Stimulated activated naive CD4-positive, alpha-beta T cell (primary cell): Measurements from ENCODE around the gene CASK.
"Not testable (repeated sequence)": the region's sequence is repeated elsewhere in the genome, so short reads cannot be mapped to it uniquely, and the experiment has no call there.

Experiments used
- DNase-seq, 6 experiments: peaks; one replicate each; lab custom pipeline; 2025; lab: John Stamatoyannopoulos, UW

The CASK gene

DNA sequence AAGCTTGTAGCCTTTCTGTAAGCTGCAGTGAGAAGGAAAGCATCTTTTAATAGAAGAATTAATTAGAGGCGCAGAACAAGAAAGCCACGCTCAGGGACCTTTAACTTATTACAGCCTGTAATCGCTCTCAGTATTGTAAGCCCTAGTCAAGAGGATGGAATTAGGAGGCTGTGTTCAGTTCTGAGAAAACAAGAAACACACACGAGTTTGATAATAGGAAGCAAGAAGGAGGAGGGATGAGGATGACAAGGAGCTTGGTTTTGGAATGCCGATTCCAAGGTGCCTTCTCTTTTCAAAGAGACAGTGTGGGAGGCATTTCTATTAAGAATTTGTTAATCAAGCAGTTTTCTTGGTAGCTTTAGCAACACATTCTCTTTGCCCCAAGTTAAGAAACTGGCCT lies 406.9 kb downstream of the CASK start:
- no peak for DNase-seq

DNA sequence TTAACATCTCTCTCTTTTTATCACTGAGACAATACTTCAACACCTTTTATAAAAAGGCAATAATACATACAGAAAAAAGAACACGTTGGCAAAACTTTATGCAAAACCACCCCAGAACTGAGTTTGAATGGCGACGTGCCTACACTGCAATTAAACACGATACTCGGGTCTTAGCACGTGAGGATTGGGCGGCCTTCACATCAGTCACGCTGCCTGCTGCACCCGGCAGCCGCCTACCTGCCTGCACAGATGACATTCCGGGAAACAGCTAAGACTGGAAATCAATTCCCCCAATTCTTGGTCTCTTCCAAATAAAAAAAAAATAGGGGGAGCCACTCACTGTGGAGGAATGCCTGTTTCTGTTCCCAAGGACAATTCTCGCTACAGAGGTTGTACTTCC lies 408.0 kb downstream of the CASK start:
- DNase-seq: no peak

DNA sequence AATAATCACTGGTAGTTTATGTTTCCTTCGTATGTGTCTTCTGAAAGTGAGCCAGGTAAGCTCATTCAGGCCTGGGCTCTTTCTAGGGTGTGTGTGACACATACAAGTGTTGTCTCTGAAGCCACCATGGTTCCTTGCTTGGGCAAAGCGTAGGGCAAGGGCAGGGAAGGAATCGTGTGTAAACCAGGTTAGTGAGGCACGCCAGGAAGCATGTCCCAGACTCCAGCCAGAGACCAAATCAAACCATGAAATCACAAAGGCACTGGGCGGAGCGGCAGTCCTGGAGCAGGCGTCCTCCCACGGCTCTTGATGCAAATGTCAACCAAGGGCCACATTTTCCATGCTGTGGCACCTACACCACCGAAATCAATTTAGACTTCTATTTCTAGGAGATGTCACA lies 409.2 kb downstream of the CASK start:
- no peak for DNase-seq

DNA sequence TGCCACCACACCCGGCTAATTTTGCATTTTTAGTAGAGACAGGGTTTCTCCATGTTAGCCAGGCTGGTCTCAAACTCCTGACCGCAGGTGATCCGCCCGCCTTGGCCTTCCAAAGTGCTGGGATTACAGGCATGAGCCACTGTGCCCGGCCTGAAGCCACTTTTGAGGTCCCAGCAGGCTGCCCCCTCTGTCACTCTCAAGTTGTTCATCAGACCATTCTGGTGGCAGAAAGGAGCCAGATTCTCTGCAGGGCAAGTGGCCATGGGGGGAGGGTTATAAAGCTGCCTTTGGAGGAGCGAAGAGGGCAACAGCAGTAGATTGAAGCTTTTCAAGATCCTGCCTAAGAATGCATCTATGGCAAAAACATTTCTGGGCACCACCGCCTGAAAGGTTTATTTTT lies 410.5 kb downstream of the CASK start:
- DNase-seq: not testable (repeated sequence)

DNA sequence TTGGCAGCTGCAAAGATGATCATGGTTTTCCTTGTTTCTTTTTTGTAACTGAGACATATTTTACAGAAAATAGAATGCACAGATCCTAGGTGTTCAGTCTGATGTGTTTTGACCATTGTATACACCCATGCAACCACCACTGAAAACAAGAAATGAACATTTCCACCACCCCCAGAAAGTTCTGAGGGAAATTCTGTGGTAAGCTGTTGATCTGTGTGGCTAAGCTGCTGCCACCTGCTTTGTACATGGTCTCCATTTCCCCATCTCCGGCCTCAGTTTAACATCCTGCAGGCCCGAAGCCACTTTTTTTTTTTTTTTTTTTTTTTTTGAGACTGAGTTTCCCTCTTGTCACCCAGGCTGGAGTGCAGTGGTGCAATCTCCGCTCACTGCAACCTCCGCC lies 411.0 kb downstream of the CASK start:
- no peak for DNase-seq

DNA sequence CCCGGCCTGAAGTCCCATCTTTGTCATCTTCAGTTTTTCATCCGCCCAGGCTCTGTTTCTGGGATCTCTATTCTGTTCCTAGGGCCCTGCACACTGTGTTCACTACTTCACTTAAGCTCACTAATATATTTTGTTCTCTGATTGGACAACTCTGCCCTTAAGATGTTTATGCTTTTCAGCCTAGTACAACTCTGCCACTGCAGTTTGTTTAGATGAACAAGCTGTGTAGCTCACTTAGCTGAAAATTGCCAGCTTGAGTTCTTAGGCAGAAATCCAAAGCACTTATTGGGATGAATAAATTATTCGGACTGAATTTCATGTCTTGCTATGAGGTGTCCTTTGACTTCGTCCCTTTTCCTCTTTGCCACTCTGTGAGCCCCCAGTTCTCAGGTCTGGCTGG lies 415.4 kb downstream of the CASK start:
- no peak for DNase-seq

DNA sequence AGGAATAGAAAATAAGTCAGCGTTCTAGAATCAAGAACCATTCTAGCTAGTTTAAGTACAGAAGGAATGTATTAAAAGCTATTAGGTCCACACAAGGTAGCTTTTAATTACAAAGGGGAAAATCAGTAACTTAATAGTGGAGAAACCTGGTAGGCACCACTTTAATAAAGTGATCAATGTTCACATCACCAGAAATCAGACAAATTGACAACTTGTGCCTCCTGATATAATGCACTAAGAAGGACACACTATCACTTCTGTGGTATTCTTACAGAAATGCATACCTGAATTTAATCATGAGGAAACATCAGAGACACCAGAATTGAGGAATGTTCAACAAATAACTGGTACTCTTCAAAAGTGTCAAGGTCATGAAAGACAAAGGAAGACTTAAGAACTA lies 421.4 kb downstream of the CASK start:
- no peak for DNase-seq

DNA sequence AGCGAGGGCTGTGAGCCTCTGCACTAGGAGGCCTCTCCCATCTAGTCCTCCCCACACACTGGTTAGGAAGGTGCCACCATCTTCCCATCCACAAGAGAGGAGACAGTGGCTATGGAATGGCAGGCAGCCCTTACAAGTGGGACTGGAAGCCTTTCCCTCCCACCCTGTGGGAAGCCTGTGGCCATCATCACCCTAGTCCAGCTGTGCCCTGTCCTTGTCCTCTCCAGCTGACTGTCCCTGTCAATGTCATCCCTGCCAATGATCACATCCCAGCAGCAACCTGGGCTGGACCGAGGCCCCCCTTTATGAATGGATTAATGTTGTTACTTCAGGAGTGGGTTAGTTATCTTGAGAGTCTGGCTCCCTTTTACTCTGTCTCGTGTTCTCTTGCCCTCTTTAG lies 423.4 kb downstream of the CASK start:
- no peak for DNase-seq

DNA sequence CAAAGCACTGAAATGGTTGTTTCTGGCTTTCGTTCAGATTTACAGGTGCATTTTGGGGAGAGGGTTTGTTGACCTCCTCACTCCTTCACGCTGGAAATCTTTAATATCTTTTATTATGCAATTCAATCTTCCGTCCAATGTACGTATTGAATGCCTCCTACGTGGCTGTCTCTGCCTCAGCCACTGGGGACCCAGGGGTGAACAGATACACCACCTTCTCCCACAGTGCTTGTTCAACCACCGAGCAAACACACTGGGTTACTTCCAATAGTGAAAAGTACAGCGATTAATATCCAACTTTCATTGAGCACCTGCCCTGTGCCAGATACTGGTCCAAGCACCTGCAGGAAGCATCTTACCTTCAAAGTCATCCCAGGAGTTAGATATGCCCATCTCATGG lies 424.2 kb downstream of the CASK start:
- DNase-seq: no peak

DNA sequence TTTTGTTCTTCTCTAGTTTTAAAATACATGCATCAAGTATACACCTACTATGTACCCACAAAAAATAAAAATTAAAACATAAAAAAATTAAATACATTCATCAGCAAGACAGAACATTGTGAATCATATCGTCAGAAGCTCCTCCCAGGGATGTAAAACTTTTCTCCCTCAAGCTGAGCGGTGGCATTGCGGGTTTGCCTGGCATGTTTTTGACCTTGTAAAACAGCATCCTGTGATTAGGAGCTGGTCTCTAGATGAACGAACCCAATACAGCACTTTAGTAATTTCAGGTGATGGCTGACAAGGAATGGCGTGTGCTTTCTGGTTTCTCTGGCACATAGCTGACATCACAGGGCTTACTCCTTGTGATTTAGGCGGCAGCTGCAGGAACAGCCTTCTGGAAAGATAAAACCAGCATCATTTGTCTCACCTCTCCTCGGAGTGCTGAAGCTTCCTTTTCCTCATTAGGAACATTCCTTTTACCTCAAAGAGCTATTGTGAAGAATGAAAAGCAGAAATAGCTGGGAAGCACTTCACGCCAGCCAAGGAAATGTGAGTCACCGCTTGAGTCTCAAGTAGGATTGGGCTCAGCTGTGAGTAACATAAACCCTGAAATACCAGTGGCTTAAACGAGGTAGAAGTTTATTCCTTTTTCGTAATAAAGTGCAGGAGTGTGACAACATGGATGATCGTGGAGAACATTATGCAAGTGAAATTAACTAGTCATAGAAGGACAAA lies 431.9 kb downstream of the CASK start:
- DNase-seq: no peak

DNA sequence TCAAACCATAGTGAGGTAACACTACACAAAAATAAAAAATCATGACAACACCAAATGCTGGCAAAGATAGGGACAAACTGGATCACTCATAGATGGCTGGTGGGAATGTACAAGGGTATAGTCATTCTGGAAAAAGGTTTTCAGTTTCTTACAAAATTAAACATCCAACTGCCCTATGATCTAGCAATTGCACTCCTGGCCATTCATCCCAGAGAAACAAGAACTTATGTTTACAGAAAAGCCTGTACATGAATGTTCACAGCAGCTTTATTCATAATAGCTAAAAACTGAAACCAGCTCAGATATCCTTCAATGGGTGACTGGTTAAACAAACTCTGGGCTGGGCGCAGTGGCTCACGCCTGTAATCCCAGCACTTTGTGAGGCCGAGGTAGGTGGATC lies 432.9 kb downstream of the CASK start:
- DNase-seq: no peak

DNA sequence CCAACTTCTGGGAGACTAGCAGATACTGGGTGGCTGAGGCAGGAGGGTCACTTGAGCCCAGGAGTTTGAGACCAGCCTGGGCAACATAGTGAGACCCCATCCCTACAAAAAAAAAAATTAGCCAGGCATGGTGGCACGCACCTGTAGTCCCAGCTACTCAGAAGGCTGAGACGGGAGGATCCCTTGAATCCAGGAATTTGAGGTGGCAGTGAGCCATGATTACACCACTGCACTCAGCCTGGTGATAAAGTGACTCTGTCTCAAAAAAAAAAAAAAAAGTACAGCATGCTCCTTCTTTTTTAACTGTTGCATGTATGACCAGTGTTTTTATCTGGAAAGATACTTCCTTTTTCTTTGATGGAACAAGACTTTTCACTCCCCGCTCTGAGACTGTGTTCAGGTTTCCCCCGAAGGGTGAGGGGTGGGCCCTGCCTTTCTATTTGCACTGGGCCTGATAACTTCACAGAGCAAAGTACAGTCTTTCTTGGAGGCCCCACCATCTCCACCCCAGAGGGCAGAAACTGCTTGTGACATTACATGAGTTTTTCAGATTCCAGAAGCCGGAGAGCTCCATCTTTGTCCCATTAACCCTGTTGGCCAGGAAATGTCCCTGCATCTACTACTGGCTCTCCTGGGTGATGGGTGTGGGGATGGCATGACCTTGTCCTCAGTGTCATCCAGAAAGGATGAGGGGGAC lies 441.1 kb downstream of the CASK start:
- DNase-seq: no peak

DNA sequence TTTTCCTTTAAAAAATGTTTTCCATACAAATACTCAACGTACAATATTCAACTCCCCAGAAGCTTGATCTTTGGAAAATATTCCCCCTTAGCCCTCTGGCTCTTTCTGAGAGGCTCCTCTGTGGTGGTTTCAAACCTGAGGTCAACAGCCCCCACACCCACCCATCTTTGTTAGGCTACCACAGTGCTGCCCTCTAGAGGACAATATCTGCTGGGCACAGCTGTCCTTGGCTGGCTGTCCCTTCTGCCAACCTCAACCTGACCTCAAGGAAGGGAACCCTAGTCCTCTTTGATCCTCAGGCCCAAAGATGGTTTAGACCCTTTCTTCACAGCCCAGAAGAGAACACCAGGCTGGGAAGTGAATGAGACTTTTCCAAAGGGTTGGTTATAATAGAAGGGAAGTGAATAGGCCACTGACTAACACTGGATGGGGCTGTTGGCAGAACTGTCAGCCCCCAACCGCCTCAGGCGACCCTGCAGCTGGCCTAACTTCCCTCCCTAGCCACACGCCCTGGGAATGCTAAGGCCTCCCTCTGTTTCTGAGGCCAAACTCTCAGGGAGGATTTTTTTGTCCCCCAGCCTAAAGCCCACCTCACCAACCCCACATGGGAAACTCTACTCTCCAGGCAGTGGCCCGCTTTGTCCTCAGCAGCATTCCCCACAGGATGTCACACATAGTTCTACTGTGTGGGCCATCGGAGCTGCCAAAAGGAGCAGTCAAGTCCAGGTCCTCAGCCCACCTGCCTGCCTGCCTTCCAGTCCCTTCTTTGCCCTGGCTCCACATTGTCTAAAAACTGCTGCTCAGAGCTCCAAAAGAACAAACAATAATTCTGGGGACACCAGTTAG lies 441.9 kb downstream of the CASK start:
- DNase-seq: no peak

DNA sequence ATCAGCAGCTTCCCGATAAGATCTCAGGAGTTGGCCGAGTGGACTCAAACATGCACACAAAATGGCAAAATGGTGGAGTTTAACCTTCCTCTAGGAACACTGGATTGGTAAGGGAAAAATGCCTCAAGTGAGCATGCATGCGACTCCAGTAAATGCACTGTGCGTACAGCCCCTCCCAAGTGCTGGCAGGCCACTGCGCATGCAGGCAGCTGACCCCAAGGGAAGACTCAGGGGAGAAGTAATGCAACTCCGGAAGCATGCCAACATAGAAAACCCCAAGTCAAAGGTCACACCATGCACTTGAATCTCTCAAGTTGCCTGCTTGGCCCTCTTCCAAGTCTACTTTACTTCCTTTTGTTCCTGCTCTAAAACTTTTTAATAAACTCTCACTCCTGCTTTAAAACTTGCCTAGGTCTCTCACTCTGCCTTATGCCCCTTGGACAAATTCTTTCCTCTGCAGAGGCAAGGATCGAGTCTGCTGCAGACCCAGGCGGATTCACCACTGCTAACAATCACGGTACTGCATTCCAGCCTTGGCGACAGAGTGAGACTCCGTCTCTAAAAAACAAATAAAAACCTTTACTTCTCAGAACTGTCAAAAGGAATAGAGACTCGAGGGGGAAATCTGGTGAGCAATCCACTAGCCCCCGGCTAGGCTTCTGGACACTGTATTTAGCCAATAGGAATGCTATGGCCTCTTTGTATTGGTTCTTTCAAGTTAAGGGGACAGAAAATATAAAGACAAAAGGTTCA lies 442.7 kb downstream of the CASK start:
- no peak for DNase-seq

DNA sequence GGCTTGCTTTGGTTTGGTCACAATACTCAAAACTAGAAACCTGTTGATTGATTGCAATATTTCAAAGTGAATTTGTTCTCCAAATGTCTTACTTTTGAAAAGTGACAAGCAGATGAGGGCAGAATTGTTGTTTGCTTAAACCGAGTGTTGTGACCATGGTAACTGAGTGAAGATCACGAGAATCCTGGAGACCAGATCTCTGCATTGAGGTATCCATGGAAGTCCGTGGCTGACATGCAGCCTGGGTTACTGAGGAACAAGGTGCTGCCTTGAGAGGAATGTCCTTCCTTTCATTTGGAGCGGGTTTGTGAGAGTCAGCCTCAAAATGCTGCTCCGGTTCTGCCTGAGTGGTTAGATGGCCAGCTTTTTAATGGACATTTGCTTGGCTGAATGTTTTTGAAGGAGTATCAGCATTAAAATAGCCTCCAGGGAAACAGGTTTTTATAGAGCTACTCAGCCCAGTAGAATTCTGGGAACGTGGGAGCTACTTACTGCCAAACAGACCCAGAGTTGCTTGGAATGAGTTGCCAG lies 444.9 kb downstream of the CASK start:
- no peak for DNase-seq

DNA sequence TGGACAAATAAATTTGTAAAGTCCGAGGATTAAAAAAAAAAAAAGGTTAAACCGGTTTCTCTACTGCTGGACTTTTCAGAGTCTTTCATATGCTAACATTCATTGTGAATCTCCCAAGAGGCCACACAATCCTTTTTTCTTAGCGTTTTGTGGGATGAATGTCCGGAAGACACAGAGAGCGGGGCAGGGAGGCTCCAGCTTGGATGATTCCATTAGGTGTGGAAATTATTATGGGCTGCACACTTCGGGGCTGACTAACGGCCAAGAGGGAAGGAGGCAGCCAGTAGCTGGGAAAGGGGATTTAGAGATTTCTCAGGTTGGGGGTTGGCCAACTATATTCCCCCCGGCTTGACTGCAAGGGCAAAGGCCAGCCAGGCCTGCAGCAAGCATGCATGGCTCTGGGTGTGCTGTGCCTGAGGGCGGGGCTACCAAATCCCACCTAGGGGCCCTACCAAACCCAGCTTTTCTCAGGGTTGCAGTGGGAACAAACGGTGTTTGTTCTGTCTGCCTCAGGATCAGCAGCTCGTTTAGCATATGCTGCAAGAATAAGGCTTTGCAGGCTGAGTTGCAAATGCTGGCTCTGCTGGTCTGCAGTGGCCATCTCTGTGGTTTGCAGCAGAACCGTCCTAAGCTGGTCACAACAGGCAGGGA lies 447.6 kb downstream of the CASK start:
- no peak for DNase-seq

DNA sequence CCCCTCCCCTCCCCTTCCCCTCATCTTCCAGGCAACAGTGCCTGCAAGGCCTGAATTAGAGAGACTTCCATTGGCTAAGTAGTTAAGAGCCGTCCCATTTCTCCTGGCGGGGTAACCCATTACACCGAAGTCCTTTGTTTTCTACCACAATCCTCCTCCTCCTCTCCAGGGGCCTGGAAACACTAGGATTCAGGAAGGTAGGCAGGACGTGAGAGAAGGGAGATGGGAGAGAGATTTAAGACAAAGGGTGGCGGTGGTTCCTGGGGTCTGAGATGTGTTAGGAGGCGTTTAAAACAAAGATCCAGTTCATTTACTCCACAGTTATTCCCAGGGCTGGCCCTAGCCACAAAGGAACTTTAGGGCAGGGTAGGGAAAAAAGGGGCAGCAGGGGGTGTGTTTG lies 448.2 kb downstream of the CASK start:
- DNase-seq: no peak

DNA sequence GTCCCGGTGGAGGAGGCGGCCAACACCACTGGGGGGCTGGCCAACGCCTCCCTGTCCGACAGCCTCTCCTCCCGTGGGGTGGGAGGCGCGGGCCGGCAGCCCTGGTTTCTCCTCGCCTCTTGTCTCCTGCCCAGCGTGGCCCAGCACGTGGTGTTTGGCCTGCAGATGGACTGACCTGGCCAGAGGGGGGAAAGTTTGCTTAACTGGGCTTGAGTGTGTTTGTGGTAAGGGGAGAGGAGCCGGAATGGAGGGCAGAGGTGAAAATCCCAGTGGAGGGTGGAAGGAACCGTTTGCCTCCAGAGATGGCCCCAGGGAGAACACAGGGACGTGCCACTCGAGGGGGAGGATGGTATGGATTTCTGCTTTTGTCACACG lies 448.6 kb downstream of the CASK start:
- DNase-seq: no peak

DNA sequence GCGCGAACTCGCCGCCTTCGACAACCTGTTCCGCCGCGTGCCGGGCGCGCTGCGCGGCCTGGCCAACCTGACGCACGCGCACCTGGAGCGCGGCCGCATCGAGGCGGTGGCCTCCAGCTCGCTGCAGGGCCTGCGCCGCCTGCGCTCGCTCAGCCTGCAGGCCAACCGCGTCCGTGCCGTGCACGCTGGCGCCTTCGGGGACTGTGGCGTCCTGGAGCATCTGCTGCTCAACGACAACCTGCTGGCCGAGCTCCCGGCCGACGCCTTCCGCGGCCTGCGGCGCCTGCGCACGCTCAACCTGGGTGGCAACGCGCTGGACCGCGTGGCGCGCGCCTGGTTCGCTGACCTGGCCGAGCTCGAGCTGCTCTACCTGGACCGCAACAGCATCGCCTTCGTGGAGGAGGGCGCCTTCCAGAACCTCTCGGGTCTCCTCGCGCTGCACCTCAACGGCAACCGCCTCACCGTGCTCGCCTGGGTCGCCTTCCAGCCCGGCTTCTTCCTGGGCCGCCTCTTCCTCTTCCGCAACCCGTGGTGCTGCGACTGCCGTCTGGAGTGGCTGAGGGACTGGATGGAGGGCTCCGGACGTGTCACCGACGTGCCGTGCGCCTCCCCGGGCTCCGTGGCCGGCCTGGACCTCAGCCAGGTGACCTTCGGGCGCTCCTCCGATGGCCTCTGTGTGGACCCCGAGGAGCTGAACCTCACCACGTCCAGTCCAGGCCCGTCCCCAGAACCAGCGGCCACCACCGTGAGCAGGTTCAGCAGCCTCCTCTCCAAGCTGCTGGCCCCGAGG lies 449.2 kb downstream of the CASK start:
- no peak for DNase-seq

DNA sequence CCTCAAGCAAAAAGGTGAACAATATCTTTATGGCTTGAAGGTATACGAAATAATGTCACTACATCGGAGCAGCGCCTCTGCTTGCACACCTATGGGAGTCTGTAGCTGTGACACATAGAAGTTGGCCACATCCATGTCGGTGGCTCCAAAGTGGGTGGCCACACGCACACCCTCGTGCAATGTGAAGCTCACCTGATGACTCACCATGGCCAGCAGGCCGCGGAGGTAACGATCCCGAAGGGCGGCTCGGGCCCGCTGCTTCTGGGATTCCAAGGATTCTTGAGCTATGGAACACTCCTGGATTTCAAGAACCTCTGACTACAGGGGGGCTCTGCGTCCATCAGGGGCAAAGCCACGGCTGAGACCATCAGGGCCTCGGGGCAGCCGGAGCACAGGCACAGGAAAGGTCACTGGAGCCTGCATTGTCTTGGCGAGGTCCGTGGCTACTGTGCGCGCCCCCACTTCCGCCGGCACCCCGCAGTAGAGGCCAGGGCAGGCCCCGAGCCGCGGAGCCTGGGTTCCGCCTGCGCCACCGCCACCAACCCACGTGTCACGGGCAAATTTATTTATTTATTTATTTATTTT lies 451.0 kb downstream of the CASK start:
- DNase-seq: no peak
